Ascending aorta (tissue), 2 donors: ENCODE measurements around the gene ZNF784. TPM values are rescaled to one million over a fixed set of nuclear protein-coding genes. Genes with fewer than 3 reads are reported as not detected.

ENCODE experiments used
- DNase-seq, 2 donors: peaks; one replicate each; pipeline ENCODE4 v3.0.0-alpha.2; 2019; ENCODE audit warnings: low spot score in 2 of 2
- H3K27ac ChIP-seq, 2 donors: fragments of 200-600 bp; sonication (generic); one replicate each; pipeline ENCODE4 v1.5.1; 2016 to 2017; ENCODE audit warnings: mild to moderate bottlenecking in 1 of 2
- H3K27me3 ChIP-seq: fragments of 200-600 bp; sonication (generic); one replicate; pipeline ENCODE4 v1.5.1; 2017
- H3K36me3 ChIP-seq, 2 donors: fragments of 200-600 bp; sonication (generic); one replicate each; pipeline ENCODE4 v1.5.1; 2016
- H3K4me1 ChIP-seq, 2 donors: fragments of 200-600 bp; sonication (generic); one replicate each; pipeline ENCODE4 v1.5.1; 2016 to 2017; ENCODE audit warnings: mild to moderate bottlenecking in 1 of 2
- H3K4me3 ChIP-seq, 2 donors: fragments of 200-600 bp; sonication (generic); one replicate each; pipeline ENCODE4 v1.5.1; 2016 to 2017; ENCODE audit warnings: mild to moderate bottlenecking in 1 of 2
- H3K9me3 ChIP-seq, 2 donors: fragments of 200-600 bp; sonication (generic); one replicate each; pipeline ENCODE4 v1.5.1; 2016
- intact Hi-C: fragments of 100-400 bp; cut with DNase I; formaldehyde crosslinking; loops from one replicate; pipeline ENCODE4 v1.15.1; 2023
- total RNA-seq: library from RNA; depleted of rRNA; stranded (reverse); fragments of >200 nt; gene quantifications from one replicate; pipeline ENCODE4 v1.1.0, GENCODE V29; 2016
- TF ChIP-seq, protein P1 (sequence below), 3 experiments: fragments of 200-600 bp in 2 of 3; fragments of 450-650 bp in 1 of 3; sonication (generic) in 2 of 3; IDR thresholded peaks; one replicate each; pipeline ENCODE4 v1.5.1; 2016 to 2019; ENCODE audit warnings: antibody characterized with exemption in 3 of 3, mild to moderate bottlenecking in 1 of 3, moderate library complexity in 1 of 3

The ZNF784 gene
- total RNA-seq, 1 donor from 2014 or later = 14.7 TPM

DNA sequence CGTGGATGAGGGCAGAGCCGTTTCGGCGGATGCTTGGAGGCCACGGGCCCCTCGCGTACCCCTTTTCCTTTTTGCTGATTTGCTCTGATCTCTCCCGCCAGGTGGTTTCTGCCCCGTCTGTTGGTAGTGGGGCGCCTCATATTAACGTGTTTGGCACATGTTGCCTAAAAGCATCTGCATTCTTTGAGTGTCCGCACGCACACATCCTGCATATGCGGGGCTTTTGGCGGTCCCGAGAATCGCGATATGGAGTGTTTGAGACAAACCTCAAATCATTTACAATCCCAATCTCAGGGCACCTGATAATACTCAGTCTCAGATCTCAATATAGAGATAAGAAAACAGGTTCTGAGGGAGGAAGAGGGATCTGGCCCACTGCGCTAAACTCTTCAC, 31.3 kb upstream of the ZNF784 start:
- Histone ChIP-seq H3K27me3 (no peaks in the 10 kb centered on the region), H3K9me3 (no peaks in the 10 kb centered on the region), H3K36me3 (peaks cover 16% of the 10 kb centered on the region in 2 donors), H3K4me3 (peak overlapping the region; percentile 77 to 89), H3K4me1 (peaks cover 21 to 41% of the 10 kb centered on the region in 2 donors), H3K27ac (peak overlapping the region; percentile 97)
- intact Hi-C loops = loop anchor here (2.0 to 10.0 kb wide), 4 partner anchors 19 to 1461 kb away; partner anchors contain the start of genes EPN1, PPP1R12C, TSEN34 and ZNF784
- TF ChIP-seq, protein P1, sequence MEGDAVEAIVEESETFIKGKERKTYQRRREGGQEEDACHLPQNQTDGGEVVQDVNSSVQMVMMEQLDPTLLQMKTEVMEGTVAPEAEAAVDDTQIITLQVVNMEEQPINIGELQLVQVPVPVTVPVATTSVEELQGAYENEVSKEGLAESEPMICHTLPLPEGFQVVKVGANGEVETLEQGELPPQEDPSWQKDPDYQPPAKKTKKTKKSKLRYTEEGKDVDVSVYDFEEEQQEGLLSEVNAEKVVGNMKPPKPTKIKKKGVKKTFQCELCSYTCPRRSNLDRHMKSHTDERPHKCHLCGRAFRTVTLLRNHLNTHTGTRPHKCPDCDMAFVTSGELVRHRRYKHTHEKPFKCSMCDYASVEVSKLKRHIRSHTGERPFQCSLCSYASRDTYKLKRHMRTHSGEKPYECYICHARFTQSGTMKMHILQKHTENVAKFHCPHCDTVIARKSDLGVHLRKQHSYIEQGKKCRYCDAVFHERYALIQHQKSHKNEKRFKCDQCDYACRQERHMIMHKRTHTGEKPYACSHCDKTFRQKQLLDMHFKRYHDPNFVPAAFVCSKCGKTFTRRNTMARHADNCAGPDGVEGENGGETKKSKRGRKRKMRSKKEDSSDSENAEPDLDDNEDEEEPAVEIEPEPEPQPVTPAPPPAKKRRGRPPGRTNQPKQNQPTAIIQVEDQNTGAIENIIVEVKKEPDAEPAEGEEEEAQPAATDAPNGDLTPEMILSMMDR (IDR thresholded peaks at IDR 0.05) = no peak
- no peak for DNase-seq

GRCh38 chr19:55654868-55655647, 30.7 kb upstream of the ZNF784 start, which contains the start of gene U2AF2:
TSS of gene U2AF2 (plus strand) at chr19:55655035. CDS start at chr19:55655105, 70 bp downstream.
- DNase-seq = peak; percentile 79 to 97
- H3K27me3 ChIP-seq = no peaks in the 10 kb centered on the region
- TF ChIP-seq, protein P1 (IDR thresholded peaks at IDR 0.05) = no peak
- peaks cover 21 to 41% of the 10 kb centered on the region in 2 donors for H3K4me1 ChIP-seq
- intact Hi-C loops = loop anchor here (1.0 to 10.0 kb wide), 6 partner anchors 20 to 1460 kb away; partner anchors contain the start of genes EPN1, LENG8, PPP1R12C and PPP6R1
- H3K36me3 ChIP-seq = peaks cover 10 to 11% of the 10 kb centered on the region in 2 donors
- H3K9me3 ChIP-seq = no peaks in the 10 kb centered on the region
- H3K4me3 ChIP-seq = peak within 1 kb of the TSS; percentile 77 to 89
- H3K27ac ChIP-seq = peak within 1 kb of the TSS; percentile 97

DNA sequence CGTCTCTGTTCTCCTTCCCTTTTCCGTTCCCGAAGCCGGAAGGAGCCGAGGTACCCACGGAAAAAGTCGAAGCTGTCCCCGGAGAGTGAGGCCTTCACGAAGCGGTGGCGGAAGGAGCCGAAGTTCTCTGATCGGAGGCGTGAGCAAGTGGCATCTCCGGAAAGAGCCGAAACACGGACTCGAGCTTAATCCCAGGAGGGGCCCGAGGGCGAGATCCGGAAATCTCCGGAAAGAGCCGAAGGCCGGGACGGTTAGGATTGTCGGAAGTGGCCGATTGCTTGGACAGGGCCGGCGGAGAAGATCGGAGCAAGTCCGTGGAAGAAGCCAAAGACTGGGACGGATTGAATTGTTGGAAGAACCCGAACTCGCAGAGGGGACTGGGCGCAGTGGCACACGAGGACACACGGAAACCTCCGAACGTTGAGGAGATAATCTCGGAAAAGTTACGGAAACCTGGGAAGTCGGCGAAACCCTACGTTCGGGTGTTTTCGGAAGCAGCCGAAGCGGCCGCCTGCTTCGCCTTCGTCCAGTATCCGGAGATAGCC, 30.0 kb upstream of the ZNF784 start:
- H3K4me3 ChIP-seq = peak overlapping the region; percentile 77 to 89
- H3K36me3 ChIP-seq = peaks cover 4% of the 10 kb centered on the region in 2 donors
- intact Hi-C loops = loop anchor here (1.0 to 10.0 kb wide), 6 partner anchors 20 to 1460 kb away; partner anchors contain the start of genes EPN1, LENG8, PPP1R12C and PPP6R1
- peak; percentile 98 to 100 for DNase-seq
- peaks cover 21 to 37% of the 10 kb centered on the region in 2 donors for H3K4me1 ChIP-seq
- peak overlapping the region; percentile 97 for H3K27ac ChIP-seq
- no peaks in the 10 kb centered on the region for H3K9me3 ChIP-seq
- TF ChIP-seq, protein P1 (IDR thresholded peaks at IDR 0.05) = no peak
- H3K27me3 ChIP-seq = no peaks in the 10 kb centered on the region

DNA sequence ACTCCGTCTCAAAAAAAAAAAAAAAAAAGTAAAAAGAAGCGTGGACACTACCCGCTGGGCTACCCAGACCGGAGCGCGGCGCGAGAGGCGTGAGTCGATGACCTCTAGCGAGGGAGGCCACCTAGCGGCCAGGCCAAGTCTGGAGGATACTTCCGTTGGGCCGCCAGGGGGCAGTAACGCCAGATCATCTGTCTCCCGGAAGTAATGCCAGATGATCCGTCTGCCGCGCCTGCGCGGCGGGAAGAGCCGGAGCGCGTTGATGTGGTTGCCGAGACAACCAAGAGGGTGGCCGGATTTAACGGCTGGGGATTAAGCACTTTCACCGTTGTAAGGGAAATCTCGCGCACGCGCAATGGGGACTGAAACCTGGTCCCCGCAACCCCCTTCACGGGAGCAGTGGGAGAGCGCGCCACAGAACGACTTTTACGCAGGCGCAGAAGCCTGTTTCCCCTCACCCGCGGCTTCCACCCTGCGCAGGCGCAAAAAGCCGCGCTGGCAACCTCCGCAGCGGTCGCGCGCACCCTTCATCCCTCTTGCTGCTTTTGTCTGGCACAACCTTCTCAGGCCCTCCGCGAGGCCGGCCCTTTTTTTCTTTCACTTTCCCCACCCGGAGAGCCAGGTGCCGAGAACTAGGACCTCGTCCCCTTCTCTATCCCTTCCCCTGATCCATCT, 29.4 kb upstream of the ZNF784 start:
- no peaks in the 10 kb centered on the region for H3K9me3 ChIP-seq
- H3K27me3 ChIP-seq = no peaks in the 10 kb centered on the region
- intact Hi-C loops = loop anchor here (1.0 to 10.0 kb wide), 7 partner anchors 21 to 1459 kb away; partner anchors contain the start of genes EPN1, LENG8, PPP1R12C and PPP6R1
- TF ChIP-seq, protein P1 (IDR thresholded peaks at IDR 0.05) = peak; percentile 94 to 100 (median 96)
- no peaks in the 10 kb centered on the region for H3K36me3 ChIP-seq
- peak overlapping the region; percentile 97 for H3K27ac ChIP-seq
- H3K4me1 ChIP-seq = peaks cover 18 to 36% of the 10 kb centered on the region in 2 donors
- DNase-seq = peak; percentile 95 to 99
- peak overlapping the region; percentile 77 to 89 for H3K4me3 ChIP-seq
